Right lobe of liver (tissue), 4 donors: ENCODE measurements around the gene KRTAP4-12.

ENCODE experiments used
- POLR2A ChIP-seq: fragments of 450-650 bp; IDR thresholded peaks from one replicate; pipeline ENCODE4 v1.6.1; 2017; ENCODE audit warnings: antibody characterized with exemption, mild to moderate bottlenecking
- TF ChIP-seq, protein P1 (sequence below), 4 donors: fragments of 200-600 bp in 3 of 4; fragments of 450-650 bp in 1 of 4; IDR thresholded peaks; one replicate each; pipeline versions ENCODE4 v1.5.1 to v1.8.0; 2016 to 2022; ENCODE audit warnings: antibody characterized with exemption in 4 of 4, mild to moderate bottlenecking in 2 of 4
- donor health status: DM: no; HTN: no; CAD: no.
- donor health status: DM: no; HTN: no; CAD: no.
- donor health status: DM: no; HTN: yes; CAD: no.

DNA sequence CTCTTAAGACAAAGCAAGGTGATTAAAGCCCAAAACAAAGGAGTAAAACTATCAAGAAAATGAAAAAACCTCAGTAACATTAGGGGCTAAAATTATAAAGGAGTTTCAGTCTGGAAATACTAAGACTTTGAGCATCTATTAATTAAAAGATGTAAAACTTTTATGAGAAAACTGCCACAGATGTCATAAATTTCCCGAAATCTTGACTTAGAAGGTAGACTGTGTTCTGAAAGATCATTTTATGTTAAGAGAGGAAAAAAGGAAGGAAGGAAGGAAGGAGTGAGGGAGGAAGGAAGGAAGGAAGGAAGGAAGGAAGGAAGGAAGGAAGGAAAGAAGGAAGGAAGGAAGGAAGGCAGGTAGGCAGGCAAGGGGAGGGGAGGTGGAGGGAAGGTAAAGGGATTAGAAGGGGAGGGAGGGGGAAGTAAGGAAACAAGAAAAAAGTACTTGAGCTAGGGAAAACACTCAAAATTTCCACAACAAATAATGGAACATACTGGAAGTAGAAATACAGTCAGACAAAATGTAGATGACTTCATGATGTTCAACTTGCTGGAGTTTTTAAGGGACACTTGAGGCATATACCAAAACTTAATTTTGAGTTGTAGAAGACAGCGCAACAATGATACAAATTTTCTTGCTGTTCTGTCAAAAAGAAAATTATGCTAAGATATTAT, 23.7 kb upstream of the KRTAP4-12 start:
- TF ChIP-seq, protein P1, sequence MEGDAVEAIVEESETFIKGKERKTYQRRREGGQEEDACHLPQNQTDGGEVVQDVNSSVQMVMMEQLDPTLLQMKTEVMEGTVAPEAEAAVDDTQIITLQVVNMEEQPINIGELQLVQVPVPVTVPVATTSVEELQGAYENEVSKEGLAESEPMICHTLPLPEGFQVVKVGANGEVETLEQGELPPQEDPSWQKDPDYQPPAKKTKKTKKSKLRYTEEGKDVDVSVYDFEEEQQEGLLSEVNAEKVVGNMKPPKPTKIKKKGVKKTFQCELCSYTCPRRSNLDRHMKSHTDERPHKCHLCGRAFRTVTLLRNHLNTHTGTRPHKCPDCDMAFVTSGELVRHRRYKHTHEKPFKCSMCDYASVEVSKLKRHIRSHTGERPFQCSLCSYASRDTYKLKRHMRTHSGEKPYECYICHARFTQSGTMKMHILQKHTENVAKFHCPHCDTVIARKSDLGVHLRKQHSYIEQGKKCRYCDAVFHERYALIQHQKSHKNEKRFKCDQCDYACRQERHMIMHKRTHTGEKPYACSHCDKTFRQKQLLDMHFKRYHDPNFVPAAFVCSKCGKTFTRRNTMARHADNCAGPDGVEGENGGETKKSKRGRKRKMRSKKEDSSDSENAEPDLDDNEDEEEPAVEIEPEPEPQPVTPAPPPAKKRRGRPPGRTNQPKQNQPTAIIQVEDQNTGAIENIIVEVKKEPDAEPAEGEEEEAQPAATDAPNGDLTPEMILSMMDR (IDR thresholded peaks at IDR 0.05): no peak
- TF ChIP-seq POLR2A: no peak
